ENCODE data around the gene GMDS. TPM values are rescaled to one million over a fixed set of nuclear protein-coding genes. Genes with fewer than 3 reads are reported as not detected.

Gene GMDS
- total and polyA plus RNA-seq, 2 of the 13 experiments (the other 11 are each of a cell fraction or from before 2014, with no cell fraction given): 64.4 to 112 TPM

GRCh38 chr6:1619098-1619672 is 626.2 kb downstream of the GMDS start:
- no TSS peak for BruUV-seq (replicated peaks)
- Histone ChIP-seq H3K4me3 (replicated peaks in 1 of 3; ENCODE audit: insufficient read depth in 1 of 3, low read depth in 2 of 3, low read length in 3 of 3) (no peak overlapping the region), H3K9ac (ENCODE audit: insufficient read depth, low read depth, low read length) (no peak overlapping the region), H3K36me3 (replicated peaks in 1 of 2; ENCODE audit: control insufficient read depth in 1 of 2, insufficient read depth in 2 of 2, low read length in 2 of 2) (peaks cover 4 to 29% of the 10 kb centered on the region in 2 experiments; a peak in 4 of 5 replicates), H3K9me3 (ENCODE audit: low read length) (no peaks in the 10 kb centered on the region), H3K27me3 (ENCODE audit: control insufficient read depth in 1 of 2, insufficient read depth in 2 of 2, low read length in 2 of 2) (no peaks in the 10 kb centered on the region), H3K4me1 (ENCODE audit: insufficient read depth, low read length) (no peaks in the 10 kb centered on the region), H3K79me2 (ENCODE audit: insufficient read depth, low read length) (no peaks in the 10 kb centered on the region), H3K27ac (ENCODE audit: extremely low read length, insufficient read depth, low read length) (no peak overlapping the region), H2AFZ (ENCODE audit: low read length) (no peak overlapping the region), H3K4me2 (ENCODE audit: low read depth, low read length) (no peak overlapping the region), H4K20me1 (ENCODE audit: insufficient read depth, low read length) (no peaks in the 10 kb centered on the region; the same call in 1 of the 2 replicates)
- DNase-seq (ENCODE audit: low spot score): no peak
- no peak for TF ChIP-seq RARG (CRISPR knock-in tag; IDR thresholded peaks at IDR 0.05; ENCODE audit: low read depth)
- TF ChIP-seq POGZ (CRISPR knock-in tag; IDR thresholded peaks at IDR 0.05): no peak
- no peak for TF ChIP-seq DMTF1 (CRISPR knock-in tag; IDR thresholded peaks at IDR 0.05)
- no peak for TF ChIP-seq ZNF674 (CRISPR knock-in tag; IDR thresholded peaks at IDR 0.05; ENCODE audit: low read depth)
- CTCF ChIA-PET (ENCODE audit: low intra/inter-chr PET ratio, low total read pairs): no interaction called here
- POLR2A ChIA-PET: no interaction called here
- intact Hi-C loops (cut with micrococcal nuclease; ENCODE audit: unreplicated experiment) (no loop called here), in situ Hi-C loops (cut with HindIII; ENCODE audit: extremely low pct_ligation_motif_present, low pct_unique_long_range_greater_than_20kb) (no loop called here)
- no peak for ATAC-seq
- 96% methylated on average over 35 of the region's 40 CpGs for WGBS (ENCODE audit: low lambda C conversion rate)
- FAIRE-seq: no peak
